Esophagus muscularis mucosa (tissue), 4 donors: Measurements from ENCODE around the gene PCED1B. TPM values are rescaled to one million over a fixed set of nuclear protein-coding genes. Genes with fewer than 3 reads are reported as not detected.

Experiments used
- DNase-seq: peaks from one replicate; pipeline ENCODE4 v3.0.0-alpha.2; 2017; ENCODE audit errors: extremely low spot score
- H3K27ac ChIP-seq, 4 donors: fragments of 200-600 bp; sonication (generic); replicated peaks in 1 of 4; 1 replicate in 3 of 4; 2 replicates in 1 of 4; pipeline ENCODE4 v1.5.1; 2016 to 2019; ENCODE audit warnings: mild to moderate bottlenecking in 1 of 4
- H3K27me3 ChIP-seq, 4 donors: fragments of 200-600 bp; sonication (generic); one replicate each; pipeline versions ENCODE4 v1.5.1 to v1.6.0; 2016 to 2019
- H3K36me3 ChIP-seq, 4 donors: fragments of 200-600 bp; sonication (generic); one replicate each; pipeline ENCODE4 v1.5.1; 2016 to 2019
- H3K4me1 ChIP-seq, 4 donors: fragments of 200-600 bp; sonication (generic); one replicate each; pipeline ENCODE4 v1.5.1; 2016 to 2019
- H3K4me3 ChIP-seq, 4 donors: fragments of 200-600 bp; sonication (generic); 1 replicate in 2 of 4; 2 replicates in 2 of 4; pipeline ENCODE4 v1.5.1; 2016 to 2019; ENCODE audit warnings: mild to moderate bottlenecking in 4 of 4, moderate library complexity in 1 of 4
- H3K9me3 ChIP-seq, 4 donors: fragments of 200-600 bp; sonication (generic); 1 replicate in 3 of 4; 2 replicates in 1 of 4; pipeline ENCODE4 v1.5.1; 2016 to 2019
- CTCF ChIP-seq, 3 experiments: fragments of 200-600 bp in 2 of 3; fragments of 450-650 bp in 1 of 3; sonication (generic) in 2 of 3; IDR thresholded peaks; one replicate each; pipeline ENCODE4 v1.5.1; 2017 to 2019; ENCODE audit warnings: antibody characterized with exemption in 3 of 3, mild to moderate bottlenecking in 2 of 3, moderate library complexity in 1 of 3
- EP300 ChIP-seq: sonication (generic); formaldehyde crosslinking; IDR thresholded peaks from one replicate; pipeline ENCODE4 v1.6.1; 2017; ENCODE audit warnings: antibody characterized with exemption
- POLR2A ChIP-seq: fragments of 450-650 bp; IDR thresholded peaks from one replicate; pipeline ENCODE4 v1.6.1; 2017; ENCODE audit warnings: antibody characterized with exemption, moderate library complexity, mild to moderate bottlenecking, low read depth
- POLR2AphosphoS5 ChIP-seq, 2 donors: sonication (generic); formaldehyde crosslinking; IDR thresholded peaks; one replicate each; pipeline ENCODE4 v1.6.1; 2017; ENCODE audit warnings: antibody characterized with exemption in 2 of 2
- WGBS: methylation state at CpG from one replicate; pipeline ENCODE4 v1.1.5; 2018; 5-methylcytosine and 5-hydroxymethylcytosine counted together
- intact Hi-C: fragments of 100-400 bp; cut with DNase I; formaldehyde crosslinking; loops from one replicate; pipeline ENCODE4 v1.15.1; 2023
- total RNA-seq, 4 donors: library from RNA; depleted of rRNA; stranded (reverse); fragments of >200 nt; gene quantifications; one replicate each; pipeline versions ENCODE4 v1.1.0 to v1.2.1, GENCODE V29; 2016

Gene PCED1B
- total RNA-seq, 4 donors from 2014 or later, result 0.92 to 2.1 (median 1.1) TPM

- no peak for DNase-seq
- Histone ChIP-seq H3K4me3 (no peak overlapping the region), H3K4me1 (peaks cover 0 to 5% (median 0%) of the 10 kb centered on the region in 4 donors), H3K27ac (no peak overlapping the region), H3K36me3 (peaks cover 0 to 7% (median 3%) of the 10 kb centered on the region in 4 donors), H3K9me3 (no peaks in the 10 kb centered on the region), H3K27me3 (no peaks in the 10 kb centered on the region)
- TF ChIP-seq EP300 (no peak), CTCF (IDR thresholded peaks at IDR 0.05) (no peak), POLR2A (no peak), POLR2AphosphoS5 (IDR thresholded peaks at IDR 0.05) (no peak)
- intact Hi-C loops, result no loop called here
These were observed 159.3 kb downstream of the PCED1B start for GRCh38 chr12:47238669-47239114.

GRCh38 chr12:47242426-47242825 lies 163.0 kb downstream of the PCED1B start:
- Histone ChIP-seq H3K4me1 (no peaks in the 10 kb centered on the region), H3K27ac (no peak overlapping the region), H3K36me3 (no peaks in the 10 kb centered on the region), H3K9me3 (no peaks in the 10 kb centered on the region), H3K4me3 (no peak overlapping the region), H3K27me3 (no peaks in the 10 kb centered on the region)
- TF ChIP-seq CTCF (IDR thresholded peaks at IDR 0.05) (no peak), POLR2AphosphoS5 (IDR thresholded peaks at IDR 0.05) (no peak), POLR2A (no peak), EP300 (no peak)
- intact Hi-C loops, result no loop called here
- WGBS, result 83% methylated on average over 2 of the region's 2 CpGs
- no peak for DNase-seq

- no peaks in the 10 kb centered on the region for H3K9me3 ChIP-seq
- no peaks in the 10 kb centered on the region for H3K27me3 ChIP-seq
- H3K4me3 ChIP-seq, result no peak overlapping the region
- DNase-seq, result no peak
- no peaks in the 10 kb centered on the region for H3K4me1 ChIP-seq
- intact Hi-C loops, result no loop called here
- TF ChIP-seq POLR2A, result no peak
- TF ChIP-seq EP300, result no peak
- TF ChIP-seq CTCF (IDR thresholded peaks at IDR 0.05), result no peak
- TF ChIP-seq POLR2AphosphoS5 (IDR thresholded peaks at IDR 0.05), result no peak
- H3K36me3 ChIP-seq, result no peaks in the 10 kb centered on the region
- H3K27ac ChIP-seq, result no peak overlapping the region
- 49% methylated on average over 2 of the region's 2 CpGs for WGBS
These were observed 165.4 kb downstream of the PCED1B start for GRCh38 chr12:47244835-47245234.

GRCh38 chr12:47245623-47246022 lies 166.2 kb downstream of the PCED1B start:
- H3K4me1 ChIP-seq, result no peaks in the 10 kb centered on the region
- WGBS, result 82% methylated on average over 2 of the region's 2 CpGs
- H3K36me3 ChIP-seq, result no peaks in the 10 kb centered on the region
- no peaks in the 10 kb centered on the region for H3K27me3 ChIP-seq
- TF ChIP-seq POLR2AphosphoS5 (IDR thresholded peaks at IDR 0.05) (no peak), CTCF (IDR thresholded peaks at IDR 0.05) (no peak), POLR2A (no peak), EP300 (no peak)
- no peak overlapping the region for H3K4me3 ChIP-seq
- H3K27ac ChIP-seq, result no peak overlapping the region
- intact Hi-C loops, result no loop called here
- no peaks in the 10 kb centered on the region for H3K9me3 ChIP-seq
- DNase-seq, result no peak

- no peak for DNase-seq
- H3K4me3 ChIP-seq, result no peak overlapping the region
- intact Hi-C loops, result no loop called here
- H3K27me3 ChIP-seq, result no peaks in the 10 kb centered on the region
- H3K27ac ChIP-seq, result no peak overlapping the region
- H3K36me3 ChIP-seq, result no peaks in the 10 kb centered on the region
- WGBS, result 56% methylated on average over 1 of the region's 1 CpG
- TF ChIP-seq POLR2A, result no peak
- TF ChIP-seq POLR2AphosphoS5 (IDR thresholded peaks at IDR 0.05), result no peak
- TF ChIP-seq EP300, result no peak
- TF ChIP-seq CTCF (IDR thresholded peaks at IDR 0.05), result no peak
- no peaks in the 10 kb centered on the region for H3K4me1 ChIP-seq
- no peaks in the 10 kb centered on the region for H3K9me3 ChIP-seq
These were observed 168.0 kb downstream of the PCED1B start for GRCh38 chr12:47247418-47247817.
